Measurements from ENCODE around the gene FAM222A. TPM values are rescaled to one million over a fixed set of nuclear protein-coding genes. Genes with fewer than 3 reads are reported as not detected.
A peak's percentile ranks its signal among the peaks of the same experiment; 100 is the strongest.

FAM222A gene
- total and polyA plus RNA-seq, 2 of the 4 experiments (the other 2 are of a cell fraction) = under 0.01 to 0.32 TPM

GRCh38 chr12:109763201-109763841, 49.7 kb downstream of the FAM222A start:
- H2BK5ac ChIP-seq (ENCODE audit: low read depth, low read length, poor library complexity, severe bottlenecking) = no peak overlapping the region
- H3K36me3 ChIP-seq (ENCODE audit: control insufficient read depth, insufficient read depth, low read length) = no peaks in the 10 kb centered on the region
- H3K14ac ChIP-seq (replicated peaks; ENCODE audit: low read depth, low read length) = no peak overlapping the region
- ChIA-PET CTCF (no interaction called here), POLR2A (ENCODE audit: unreplicated experiment) (no interaction called here)
- no peak overlapping the region for H4K5ac ChIP-seq (ENCODE audit: low read depth, low read length)
- intact Hi-C loops (cut with micrococcal nuclease) = no loop called here
- ATAC-seq (ENCODE audit: low read depth) = no peak
- no peak overlapping the region for H3K23ac ChIP-seq (ENCODE audit: low read depth, low read length)
- TF ChIP-seq RCOR1 (IDR thresholded peaks at IDR 0.05; ENCODE audit: insufficient replicate concordance, low read length) = no peak
- TF ChIP-seq NFE2L2 (IDR thresholded peaks at IDR 0.05; ENCODE audit: low read depth, low read length) = no peak
- no peak for TF ChIP-seq ELK1 (IDR thresholded peaks at IDR 0.05; ENCODE audit: borderline replicate concordance, low read depth, low read length)
- TF ChIP-seq RFX5 (IDR thresholded peaks at IDR 0.05; ENCODE audit: low read depth, low read length) = no peak
- no peak for TF ChIP-seq FOS (IDR thresholded peaks at IDR 0.05; ENCODE audit: low read depth, low read length)
- no peak for TF ChIP-seq SMC3 (IDR thresholded peaks at IDR 0.05; ENCODE audit: low read depth, low read length)
- no peak for TF ChIP-seq RAD21 (IDR thresholded peaks at IDR 0.05; ENCODE audit: low read length)
- TF ChIP-seq CTCF (conservative IDR thresholded peaks at IDR 0.05; ENCODE audit: low read depth, low read length) = no peak
- no peak for TF ChIP-seq BHLHE40 (IDR thresholded peaks at IDR 0.05; ENCODE audit: low read depth, low read length)
- no peak for TF ChIP-seq CEBPB (IDR thresholded peaks at IDR 0.05; ENCODE audit: low read depth, low read length)
- H3K9me1 ChIP-seq (ENCODE audit: insufficient read depth, low read length) = no peaks in the 10 kb centered on the region
- no peak overlapping the region for H3K9ac ChIP-seq (ENCODE audit: low read depth, low read length)
- H3K56ac ChIP-seq (ENCODE audit: extremely low read depth, insufficient read depth, low read length) = no peak overlapping the region
- no peak overlapping the region for H3K4me3 ChIP-seq (ENCODE audit: insufficient read depth, low read depth, low read length)
- no peak overlapping the region for H3K4me2 ChIP-seq (ENCODE audit: low read depth, low read length)
- H4K91ac ChIP-seq (ENCODE audit: insufficient read depth, low read depth, low read length) = no peak overlapping the region
- WGBS, 2 experiments (ENCODE audit: extremely low coverage in 2 of 2, insufficient read length in 1 of 2) = 63% methylated on average over 2 of the region's 3 CpGs; no CpG with 5 or more reads in 1 of the 2 experiments
- in situ Hi-C loops (cut with MboI; ENCODE audit: low sequenced_read_pairs) = no loop called here
- H2BK20ac ChIP-seq (ENCODE audit: low read depth, low read length) = no peak overlapping the region
- H3K79me1 ChIP-seq (ENCODE audit: low read depth in 1 of 2, low read length in 2 of 2) = no peaks in the 10 kb centered on the region
- H4K8ac ChIP-seq (ENCODE audit: low read depth in 2 of 2, low read length in 2 of 2) = no peak overlapping the region
- H3K4me1 ChIP-seq (ENCODE audit: control insufficient read depth, insufficient read depth, low read length) = no peaks in the 10 kb centered on the region
- H2AK9ac ChIP-seq (replicated peaks; ENCODE audit: low read depth, low read length, poor library complexity) = no peak overlapping the region
- BruUV-seq (replicated peaks) = no TSS peak
- no peak overlapping the region for H3K27ac ChIP-seq (ENCODE audit: insufficient read depth, low read length)
- no peak overlapping the region for H2BK15ac ChIP-seq (ENCODE audit: low read depth, low read length)
- DNase-seq = peak; percentile 58
- H4K20me1 ChIP-seq (ENCODE audit: insufficient read depth, low read length) = no peaks in the 10 kb centered on the region
- no peak overlapping the region for H3K18ac ChIP-seq (ENCODE audit: low read depth, low read length)
- dilution Hi-C loops (cut with HindIII; ENCODE audit: low sequenced_read_pairs, unreplicated experiment) = no loop called here
- peak overlapping the region; percentile 72 for H2AFZ ChIP-seq (replicated peaks; ENCODE audit: low read length, poor library complexity)
- H3K27me3 ChIP-seq (ENCODE audit: control insufficient read depth, insufficient read depth, low read length) = peaks cover 18% of the 10 kb centered on the region; the same call in 1 of the 2 replicates
- H3K4ac ChIP-seq (ENCODE audit: low read depth, low read length) = no peak overlapping the region
- H2AK5ac ChIP-seq (ENCODE audit: low read depth, low read length) = no peak overlapping the region
- peaks cover 2% of the 10 kb centered on the region; the same call in 1 of the 2 replicates for H3K9me3 ChIP-seq (ENCODE audit: control insufficient read depth, insufficient read depth, low read length)
- H2BK120ac ChIP-seq (ENCODE audit: low read depth, low read length) = no peak overlapping the region
